Measurements from ENCODE around the gene MYRIP.

DNA sequence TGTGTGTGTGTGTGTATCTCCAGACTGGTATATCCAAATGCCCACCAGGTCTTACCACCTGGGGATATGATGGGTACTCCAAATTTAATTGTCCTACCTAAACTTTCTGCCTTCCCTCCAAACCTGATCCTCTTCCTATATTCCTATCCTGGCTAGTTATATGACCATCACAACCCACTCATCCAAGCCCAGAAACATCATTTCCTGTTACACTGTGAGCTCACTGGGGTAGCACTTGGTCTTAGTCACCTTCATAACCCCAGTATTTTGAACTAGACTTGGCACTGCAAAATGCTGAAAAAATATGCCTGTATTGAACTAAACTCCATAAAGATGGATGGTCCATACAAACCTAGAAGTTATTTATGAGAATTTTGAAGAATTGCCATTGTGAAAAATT is 321.3 kb downstream of the MYRIP start:
- TF ChIP-seq EZH2 (IDR thresholded peaks at IDR 0.05) (no peak), POLR2AphosphoS5 (IDR thresholded peaks at IDR 0.05; ENCODE audit: borderline replicate concordance, low read depth, low read length) (no peak)
